IPS-20b (cell line): Measurements from ENCODE around the gene NFATC2.

ENCODE experiments used
- H3K27ac ChIP-seq: one replicate; pipeline ENCODE4 v1.5.1; 2013; ENCODE audit warnings: low read length
- H3K27me3 ChIP-seq: 2 replicates; pipeline ENCODE4 v1.6.1; 2013; ENCODE audit warnings: mild to moderate bottlenecking, low read length, inconsistent platforms; ENCODE audit not compliant: insufficient read depth
- H3K36me3 ChIP-seq: 2 replicates; pipeline ENCODE4 v1.6.1; 2013; ENCODE audit warnings: low read depth, mild to moderate bottlenecking, inconsistent platforms, low read length, moderate library complexity; ENCODE audit not compliant: insufficient read depth
- H3K4me1 ChIP-seq: 2 replicates; pipeline ENCODE4 v1.6.1; 2013; ENCODE audit warnings: mild to moderate bottlenecking, control low read depth, inconsistent platforms, low read length, moderate library complexity; ENCODE audit not compliant: insufficient read depth
- H3K4me3 ChIP-seq: 2 replicates; pipeline ENCODE4 v1.5.1; 2013; ENCODE audit warnings: mild to moderate bottlenecking, low read length, inconsistent platforms
- H3K9ac ChIP-seq: 2 replicates; pipeline ENCODE4 v1.6.1; 2013; ENCODE audit warnings: low read depth, mild to moderate bottlenecking, inconsistent platforms, low read length, moderate library complexity
- H3K9me3 ChIP-seq: 2 replicates; pipeline ENCODE4 v1.6.1; 2013; ENCODE audit warnings: mild to moderate bottlenecking, low read depth, low read length, inconsistent platforms; ENCODE audit not compliant: insufficient read depth

The NFATC2 gene

GRCh38 chr20:51434580-51435247, 107.8 kb downstream of the NFATC2 start:
- Histone ChIP-seq H3K4me3 (no peak overlapping the region), H3K27ac (no peak overlapping the region), H3K4me1 (no peaks in the 10 kb centered on the region; the same call in 1 of the 2 replicates), H3K27me3 (no peaks in the 10 kb centered on the region), H3K9me3 (no peaks in the 10 kb centered on the region), H3K36me3 (no peaks in the 10 kb centered on the region), H3K9ac (no peak overlapping the region)

DNA sequence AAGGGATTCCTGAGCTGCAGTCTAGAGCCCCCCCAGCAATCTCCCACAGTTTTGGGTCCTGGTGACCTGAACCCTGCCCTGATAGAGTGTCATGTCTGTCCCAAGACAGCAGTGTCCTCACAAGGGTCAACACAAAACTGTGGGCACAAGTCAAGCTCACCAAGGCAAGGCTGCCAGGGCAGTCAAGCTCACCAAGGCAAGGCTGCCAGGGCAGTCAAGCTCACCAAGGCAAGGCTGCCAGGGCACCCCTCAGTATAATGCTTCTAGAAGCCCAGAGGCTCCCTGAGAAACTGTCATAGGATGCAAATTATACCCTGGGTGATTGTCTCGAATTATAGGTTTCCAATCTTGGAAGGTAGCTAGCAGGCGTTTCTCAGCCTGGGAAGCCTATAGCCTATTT, 108.5 kb downstream of the NFATC2 start:
- no peak overlapping the region for H3K9ac ChIP-seq
- no peaks in the 10 kb centered on the region for H3K9me3 ChIP-seq
- no peaks in the 10 kb centered on the region for H3K27me3 ChIP-seq
- H3K4me3 ChIP-seq, result no peak overlapping the region
- no peaks in the 10 kb centered on the region; the same call in 1 of the 2 replicates for H3K4me1 ChIP-seq
- H3K36me3 ChIP-seq, result no peaks in the 10 kb centered on the region
- no peak overlapping the region for H3K27ac ChIP-seq

GRCh38 chr20:51432875-51433274, 109.6 kb downstream of the NFATC2 start:
- no peaks in the 10 kb centered on the region for H3K36me3 ChIP-seq
- no peak overlapping the region for H3K4me3 ChIP-seq
- H3K9ac ChIP-seq, result no peak overlapping the region
- no peaks in the 10 kb centered on the region; the same call in 1 of the 2 replicates for H3K4me1 ChIP-seq
- H3K27ac ChIP-seq, result no peak overlapping the region
- H3K27me3 ChIP-seq, result no peaks in the 10 kb centered on the region
- no peaks in the 10 kb centered on the region for H3K9me3 ChIP-seq

DNA sequence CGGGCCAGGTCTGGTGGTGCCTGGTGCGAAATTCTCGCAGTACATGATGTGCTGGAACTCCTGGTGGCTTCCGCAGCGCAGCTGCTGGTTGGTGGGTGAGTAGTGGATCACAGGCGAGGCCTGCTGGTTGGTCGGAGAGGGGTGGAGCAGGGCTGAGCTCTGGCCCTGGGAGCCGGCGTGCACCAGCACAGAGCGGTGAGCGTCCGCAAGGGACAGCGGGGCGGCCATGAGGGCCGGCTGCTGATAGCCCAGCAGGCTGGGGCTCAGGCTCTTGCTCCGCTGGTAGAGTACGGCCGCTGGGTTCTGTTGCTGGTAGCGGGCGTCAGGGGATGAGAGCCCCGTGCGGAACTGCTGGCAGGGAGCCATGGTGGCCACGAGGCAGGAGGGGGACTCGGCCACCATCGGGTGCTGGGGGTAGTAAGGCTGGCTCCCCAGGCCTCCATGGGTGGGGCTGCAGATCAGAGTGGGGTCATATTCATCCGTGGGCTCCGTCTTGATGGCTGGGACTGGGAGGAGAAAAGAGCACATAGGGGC, 110.2 kb downstream of the NFATC2 start:
- no peaks in the 10 kb centered on the region for H3K27me3 ChIP-seq
- no peaks in the 10 kb centered on the region for H3K9me3 ChIP-seq
- no peaks in the 10 kb centered on the region for H3K36me3 ChIP-seq
- H3K4me1 ChIP-seq, result no peaks in the 10 kb centered on the region; the same call in 1 of the 2 replicates
- H3K9ac ChIP-seq, result no peak overlapping the region
- H3K4me3 ChIP-seq, result no peak overlapping the region
- no peak overlapping the region for H3K27ac ChIP-seq

DNA sequence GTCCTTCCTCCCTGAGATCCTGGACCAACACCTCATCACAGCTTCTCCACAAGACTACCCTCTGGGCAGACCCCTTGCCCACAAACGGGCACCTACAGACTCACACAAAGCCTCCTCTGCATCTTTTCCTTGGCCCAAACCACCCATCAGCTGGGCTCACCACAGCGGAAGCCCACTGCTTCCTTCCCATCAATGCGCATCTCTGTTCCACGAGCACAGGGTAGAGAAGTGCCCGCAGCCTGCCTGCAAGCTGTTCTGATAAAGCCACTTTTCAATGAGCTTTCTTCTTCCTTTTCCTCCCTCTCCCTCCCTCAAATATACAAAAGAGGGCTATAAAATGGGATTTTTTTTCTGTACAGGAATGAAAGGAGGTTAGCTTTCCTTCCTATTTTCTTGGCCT, 111.2 kb downstream of the NFATC2 start:
- H3K27ac ChIP-seq, result no peak overlapping the region
- H3K36me3 ChIP-seq, result no peaks in the 10 kb centered on the region
- H3K4me3 ChIP-seq, result no peak overlapping the region
- no peak overlapping the region for H3K9ac ChIP-seq
- H3K9me3 ChIP-seq, result no peaks in the 10 kb centered on the region
- no peaks in the 10 kb centered on the region for H3K4me1 ChIP-seq
- H3K27me3 ChIP-seq, result no peaks in the 10 kb centered on the region

GRCh38 chr20:51430198-51430950, 112.1 kb downstream of the NFATC2 start:
- Histone ChIP-seq H3K36me3 (no peaks in the 10 kb centered on the region), H3K4me1 (no peaks in the 10 kb centered on the region), H3K4me3 (no peak overlapping the region), H3K9ac (no peak overlapping the region), H3K27ac (no peak overlapping the region), H3K9me3 (no peaks in the 10 kb centered on the region), H3K27me3 (no peaks in the 10 kb centered on the region)

GRCh38 chr20:51429696-51430095, 112.8 kb downstream of the NFATC2 start:
- Histone ChIP-seq H3K27me3 (no peaks in the 10 kb centered on the region), H3K4me3 (no peak overlapping the region), H3K9me3 (no peaks in the 10 kb centered on the region), H3K9ac (no peak overlapping the region), H3K27ac (no peak overlapping the region), H3K4me1 (peaks cover 3% of the 10 kb centered on the region; the same call in 1 of the 2 replicates), H3K36me3 (no peaks in the 10 kb centered on the region)

GRCh38 chr20:51429144-51429482, 113.4 kb downstream of the NFATC2 start:
- no peaks in the 10 kb centered on the region for H3K9me3 ChIP-seq
- H3K36me3 ChIP-seq, result no peaks in the 10 kb centered on the region
- H3K27me3 ChIP-seq, result no peaks in the 10 kb centered on the region
- no peak overlapping the region for H3K27ac ChIP-seq
- no peak overlapping the region for H3K9ac ChIP-seq
- peaks cover 9% of the 10 kb centered on the region; the same call in 1 of the 2 replicates for H3K4me1 ChIP-seq
- H3K4me3 ChIP-seq, result no peak overlapping the region

DNA sequence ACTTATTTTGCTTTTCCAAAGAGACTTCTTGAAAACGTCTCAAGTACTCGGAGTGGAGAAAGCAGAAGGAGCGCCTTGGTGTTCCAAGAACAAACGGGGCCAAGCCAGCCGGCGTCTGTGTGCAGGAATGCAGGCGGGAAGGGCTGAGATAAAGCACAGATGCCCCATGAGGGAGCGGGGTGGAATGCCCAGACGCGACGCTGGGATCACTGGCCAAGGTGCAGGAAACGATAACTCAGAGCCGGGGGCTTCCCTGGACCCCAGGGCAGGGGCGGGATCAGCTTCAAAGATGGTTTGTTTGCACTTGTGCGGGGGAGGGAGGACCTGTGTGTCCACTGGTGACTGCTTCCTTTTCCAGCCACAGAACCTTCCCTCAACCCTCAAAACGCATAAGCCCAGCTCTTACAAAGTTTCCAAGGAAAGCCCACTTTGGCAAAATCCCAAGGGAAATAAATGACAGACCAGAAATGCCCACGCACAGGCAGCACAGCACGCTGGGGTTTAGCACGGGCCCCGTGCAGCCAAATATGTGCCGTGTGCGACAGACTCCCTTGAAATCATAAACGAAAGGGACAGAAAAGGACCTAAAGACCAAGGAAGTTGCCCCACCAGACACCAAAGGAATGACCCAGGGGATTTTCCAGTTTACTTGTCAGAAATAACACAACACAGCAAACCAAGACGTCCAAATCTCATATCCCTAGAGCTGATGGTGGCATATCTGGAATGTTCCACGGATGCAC, 113.9 kb downstream of the NFATC2 start:
- Histone ChIP-seq H3K9ac (no peak overlapping the region), H3K4me3 (no peak overlapping the region), H3K9me3 (no peaks in the 10 kb centered on the region), H3K4me1 (peaks cover 12% of the 10 kb centered on the region; the same call in 1 of the 2 replicates), H3K27ac (no peak overlapping the region), H3K27me3 (no peaks in the 10 kb centered on the region), H3K36me3 (no peaks in the 10 kb centered on the region)

DNA sequence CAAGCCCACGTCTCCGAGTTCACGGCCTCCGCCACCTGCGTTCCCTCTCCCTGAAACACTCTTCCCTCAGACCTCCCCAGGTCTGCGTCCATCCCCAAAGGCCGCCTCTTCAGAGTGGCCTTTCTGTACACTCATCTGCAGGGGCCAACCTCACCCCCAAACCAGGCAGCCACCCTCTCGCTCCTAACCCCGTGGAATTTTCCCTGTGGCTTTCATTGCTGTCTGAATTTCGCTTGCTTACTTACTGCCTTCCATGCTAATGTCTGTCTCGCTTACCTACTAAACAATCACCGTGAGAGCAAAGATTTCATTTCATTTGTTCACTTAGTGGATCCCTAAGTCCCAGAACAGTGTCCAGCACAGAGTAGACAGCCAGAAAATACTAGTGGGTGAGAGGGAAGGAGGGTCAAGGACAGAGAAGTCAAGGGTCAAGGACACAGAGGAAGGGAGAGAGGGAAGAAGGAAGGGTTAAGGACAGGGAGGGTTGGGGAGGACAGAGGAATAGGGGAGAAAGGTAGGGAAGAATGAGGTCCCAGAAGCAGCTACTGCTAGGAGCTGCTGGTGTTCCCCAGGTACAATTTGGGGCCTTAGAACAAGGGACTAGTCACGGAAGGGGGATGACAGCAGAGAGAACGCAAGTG, 114.7 kb downstream of the NFATC2 start:
- Histone ChIP-seq H3K4me1 (peaks cover 17% of the 10 kb centered on the region; the same call in 1 of the 2 replicates), H3K9ac (no peak overlapping the region), H3K27me3 (no peaks in the 10 kb centered on the region), H3K9me3 (no peaks in the 10 kb centered on the region), H3K27ac (no peak overlapping the region), H3K36me3 (no peaks in the 10 kb centered on the region), H3K4me3 (no peak overlapping the region)
